Activated T-cell treated with anti-CD3 and anti-CD28 coated beads, Interleukin-2, amount 50 U/mL, for 24 hours (primary cell): ENCODE data around the gene AOC2.
"Not testable (repeated sequence)": the region's sequence is repeated elsewhere in the genome, so short reads cannot be mapped to it uniquely, and the experiment has no call there.

Experiments
- DNase-seq: peaks from one replicate; pipeline ENCODE4 v3.0.0-alpha.2; 2020
- H3K27ac Mint-ChIP-seq: 2 replicates; pipeline ENCODE4 v1.8.0; 2020; ENCODE audit warnings: mild to moderate bottlenecking, mixed read lengths
- H3K27me3 Mint-ChIP-seq: 2 replicates; pipeline ENCODE4 v1.8.0; 2020; ENCODE audit warnings: mixed read lengths
- H3K36me3 Mint-ChIP-seq: 2 replicates; pipeline ENCODE4 v1.8.0; 2020; ENCODE audit warnings: low read depth, mixed read lengths
- H3K4me1 Mint-ChIP-seq: 2 replicates; pipeline ENCODE4 v1.8.0; 2020; ENCODE audit warnings: low read depth, mixed read lengths
- H3K4me3 Mint-ChIP-seq: 2 replicates; pipeline ENCODE4 v1.8.0; 2020; ENCODE audit warnings: mild to moderate bottlenecking, moderate library complexity, mixed read lengths
- H3K9me3 Mint-ChIP-seq: 2 replicates; pipeline ENCODE4 v1.8.0; 2020; ENCODE audit warnings: mixed read lengths

The AOC2 gene

GRCh38 chr17:42898147-42898811 is 53.9 kb downstream of the AOC2 start:
- Mint-ChIP-seq H3K4me1 (peaks cover 2% of the 10 kb centered on the region), H3K9me3 (no peaks in the 10 kb centered on the region), H3K27me3 (peaks cover 60% of the 10 kb centered on the region), H3K4me3 (no peak overlapping the region), H3K36me3 (no peaks in the 10 kb centered on the region), H3K27ac (no peak overlapping the region)
- DNase-seq: no peak

- H3K4me3 Mint-ChIP-seq, H3K4me1 Mint-ChIP-seq, DNase-seq, H3K9me3 Mint-ChIP-seq, H3K36me3 Mint-ChIP-seq, H3K27ac Mint-ChIP-seq: not testable (repeated sequence)
- peaks cover 45% of the 10 kb centered on the region for H3K27me3 Mint-ChIP-seq
Observed at GRCh38 chr17:42899981-42900380, 55.6 kb downstream of the AOC2 start.
